Mucosa of descending colon (tissue), 3 donors: ENCODE data around the gene CDA. TPM values are rescaled to one million over a fixed set of nuclear protein-coding genes. Genes with fewer than 3 reads are reported as not detected.

ENCODE experiments used
- ATAC-seq: fragments of 200-7000 bp; cut with Tn5 transposase; one replicate; pipeline ENCODE4 v1.9.1; 2020; ENCODE audit warnings: mild to moderate bottlenecking, moderate library complexity
- DNase-seq, 3 donors: peaks; one replicate each; pipeline ENCODE4 v3.0.0-alpha.2; 2020
- H3K36me3 ChIP-seq: fragments of 200-600 bp; one replicate; pipeline ENCODE4 v1.8.0; 2021; ENCODE audit warnings: low read depth, mild to moderate bottlenecking
- H3K4me1 ChIP-seq: fragments of 200-600 bp; one replicate; pipeline ENCODE4 v1.8.0; 2021; ENCODE audit warnings: low read depth, mild to moderate bottlenecking
- H3K4me3 ChIP-seq: fragments of 200-600 bp; one replicate; pipeline ENCODE4 v1.8.0; 2021; ENCODE audit warnings: mild to moderate bottlenecking
- H3K9me3 ChIP-seq: fragments of 200-600 bp; one replicate; pipeline ENCODE4 v1.8.0; 2021; ENCODE audit warnings: mild to moderate bottlenecking
- CTCF ChIP-seq: fragments of 200-600 bp; IDR thresholded peaks from one replicate; pipeline ENCODE4 v1.8.0; 2022; ENCODE audit warnings: antibody characterized with exemption, mild to moderate bottlenecking
- intact Hi-C, 2 donors: fragments of 100-400 bp; cut with DNase I in 1 of 2; cut with micrococcal nuclease in 1 of 2; formaldehyde crosslinking; loops; one replicate each; pipeline versions ENCODE4 v1.11.0 to v1.11.1; 2022; cut with DNase I, micrococcal nuclease
- total RNA-seq, 3 donors: library from RNA; stranded (reverse); fragmentation: NEBNext Ultra II Directional in 2 of 3; extraction: Animal tissue kit (Norgen Biotek cat#: 25700) in 2 of 3; gene quantifications; one replicate each; pipeline versions ENCODE4 v1.2.1 to v1.2.4, GENCODE V29; 2021 to 2023
- donor health status: DM: no; HTN: no; CAD: no; lungs with moderate emphysema.
- donor health status: DM: no; HTN: no; CAD: no.
- donor health status: DM: no; HTN: yes; CAD: no.

The CDA gene
- total RNA-seq, 3 donors from 2014 or later: 33.9 to 63.8 (median 60.9) TPM

- H3K4me3 ChIP-seq: no peak overlapping the region
Observed at GRCh38 chr1:20666146-20666545, 77.2 kb downstream of the CDA start.

GRCh38 chr1:20666804-20667203 lies 77.9 kb downstream of the CDA start:
- intact Hi-C loops: no loop called here
- DNase-seq (no peak), ATAC-seq (no peak)
- Histone ChIP-seq H3K36me3 (no peaks in the 10 kb centered on the region), H3K4me3 (no peak overlapping the region), H3K9me3 (no peaks in the 10 kb centered on the region), H3K4me1 (peaks cover 3% of the 10 kb centered on the region)
- TF ChIP-seq CTCF: no peak

More at GRCh38 chr1:20666146-20666545, 77.2 kb downstream of the CDA start:
- no peak for DNase-seq
- no peaks in the 10 kb centered on the region for H3K9me3 ChIP-seq
- intact Hi-C loops: no loop called here
- H3K36me3 ChIP-seq: no peaks in the 10 kb centered on the region
- no peak for TF ChIP-seq CTCF
- ATAC-seq: no peak
- H3K4me1 ChIP-seq: peaks cover 3% of the 10 kb centered on the region

Other genes starting within 250 kb of the CDA start
- gene CAMK2N1, start 102.9 kb upstream of the CDA start, total RNA-seq: 100 to 1,000 TPM; 162 to 274 (median 163) TPM
- gene MUL1, start 80.9 kb upstream of the CDA start, total RNA-seq: 10 to 100 TPM; 31.5 to 44.9 (median 44.7) TPM
- under 1 TPM; 0.14 to 0.92 (median 0.43) TPM for gene FAM43B, start 36.5 kb upstream of the CDA start, total RNA-seq
- gene PINK1, start 44.4 kb downstream of the CDA start, total RNA-seq: 100 to 1,000 TPM in 2 of 3 donors, 10 to 100 TPM in 1; 75.4 to 141 (median 111) TPM
- gene DDOST, start 72.3 kb downstream of the CDA start, total RNA-seq: 100 to 1,000 TPM; 103 to 263 (median 159) TPM
- under 1 TPM; 0.20 to 0.63 (median 0.53) TPM for gene KIF17, start 128.9 kb downstream of the CDA start, total RNA-seq
- under 1 TPM in 2 of 3 donors, not detected in 1; 0.07 to 0.09 TPM for gene SH2D5, start 143.6 kb downstream of the CDA start, total RNA-seq
- gene HP1BP3, start 198.2 kb downstream of the CDA start, total RNA-seq: 100 to 1,000 TPM; 168 to 276 (median 246) TPM